Colon (tissue), 2 donors: Measurements from ENCODE around the gene PRAMEF11.
"Not testable (repeated sequence)": the region's sequence is repeated elsewhere in the genome, so short reads cannot be mapped to it uniquely, and the experiment has no call there.

Experiments
- FAIRE-seq: peaks from 2 replicates; lab custom pipeline; 2012; peaks lifted over from hg19 to GRCh38; lab: Jason Lieb, UNC
- donor health status: control.
- donor health status: control.

The PRAMEF11 gene

GRCh38 chr1:12831310-12831709 is at the start of gene PRAMEF11:
TSS of gene PRAMEF11 (minus strand) at chr1:12831410. CDS start at chr1:12828789, 2,621 bp downstream.
- not testable (repeated sequence) for FAIRE-seq

DNA sequence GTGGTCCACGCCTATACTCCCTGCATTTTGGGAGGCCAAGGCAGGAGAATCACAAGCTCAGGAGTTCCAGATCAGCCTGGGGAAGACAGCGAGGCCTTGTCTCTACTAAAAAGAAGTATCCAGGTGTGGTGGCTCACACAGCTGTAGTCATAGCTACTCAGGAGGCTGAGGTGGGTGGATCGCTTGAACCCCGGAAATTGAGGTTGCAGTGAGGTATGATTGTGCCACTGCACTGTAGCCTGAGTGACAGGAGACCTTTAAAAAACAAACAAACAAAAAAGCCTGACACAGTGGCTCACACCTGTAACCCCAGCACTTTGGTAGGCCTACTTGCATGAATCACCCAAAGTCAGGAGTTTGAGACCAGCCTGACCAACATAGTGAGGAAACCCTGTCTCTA is 47.2 kb upstream of the PRAMEF11 start:
- FAIRE-seq = not testable (repeated sequence)

- FAIRE-seq = not testable (repeated sequence)
Measured at GRCh38 chr1:12863131-12863880, 32.1 kb upstream of the PRAMEF11 start.

DNA sequence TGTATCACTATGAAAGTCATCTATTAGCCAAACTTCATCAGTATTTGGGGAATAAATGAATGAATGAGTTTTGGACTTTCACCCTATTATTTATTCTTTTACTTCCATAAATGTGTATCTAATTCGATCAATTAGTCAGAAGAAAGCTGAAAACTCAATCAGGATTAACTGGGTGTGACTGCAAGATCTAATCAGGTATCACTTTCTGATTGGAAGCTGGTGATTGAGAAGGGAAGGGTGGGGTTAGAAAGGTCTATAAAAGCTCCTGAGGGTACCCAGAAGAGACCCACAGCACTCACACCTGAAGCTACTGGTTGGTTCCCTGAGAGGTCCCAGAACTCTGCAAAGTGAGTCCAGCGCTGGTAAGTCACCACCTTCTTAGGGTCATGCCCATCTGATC is 25.6 kb upstream of the PRAMEF11 start, which contains the start of gene PRAMEF2:
PRAMEF2 (plus strand) TSS at position 301 of the 400 bp plus-strand sequence. CDS start 1,924 bp downstream, outside the sequence.
- not testable (repeated sequence) for FAIRE-seq

DNA sequence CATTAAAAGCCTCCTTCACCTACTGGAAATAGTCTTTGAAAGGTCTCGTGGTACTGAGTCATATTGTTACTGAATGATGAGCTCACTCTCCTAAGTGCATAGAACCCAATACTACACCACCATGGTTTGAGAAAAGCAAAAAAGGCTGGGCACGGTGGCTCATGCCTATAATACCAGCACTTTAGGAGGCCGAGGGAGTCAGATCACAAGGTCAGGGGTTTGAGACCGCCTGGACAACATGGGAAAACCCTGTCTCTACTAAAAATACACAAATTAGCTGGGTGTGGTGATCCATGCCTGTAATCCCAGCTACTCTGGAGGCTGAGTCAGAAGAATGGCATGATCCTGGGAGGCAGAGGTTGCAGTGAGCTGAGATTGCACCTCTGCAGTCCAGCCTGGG is 20.6 kb upstream of the PRAMEF11 start:
- no peak for FAIRE-seq

- not testable (repeated sequence) for FAIRE-seq
Measured at GRCh38 chr1:12848620-12849019, 17.4 kb upstream of the PRAMEF11 start, which contains the start of gene HNRNPCL1. TSS of gene HNRNPCL1 (minus strand) at chr1:12848720. CDS start at chr1:12848289, 431 bp downstream.

DNA sequence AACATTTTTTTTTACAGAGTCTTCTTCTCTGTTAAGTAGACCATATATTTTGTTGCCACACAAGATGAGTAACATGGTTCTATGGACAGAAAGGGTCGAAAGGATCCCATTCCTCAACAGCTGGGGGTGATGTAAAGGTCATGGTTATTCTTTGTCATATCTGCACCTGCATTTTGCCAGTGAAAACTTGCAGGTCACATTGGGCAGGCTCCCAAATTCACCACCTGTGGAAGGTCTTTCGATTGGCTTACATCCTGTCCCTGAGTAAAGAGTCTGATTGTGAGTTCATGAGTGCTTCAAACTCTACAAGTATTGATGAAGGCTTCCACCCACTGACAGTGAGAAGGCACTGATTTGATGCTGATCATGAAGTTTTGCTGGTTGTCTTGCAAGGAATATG is 2.0 kb upstream of the PRAMEF11 start:
- not testable (repeated sequence) for FAIRE-seq

- FAIRE-seq = not testable (repeated sequence)
Measured at GRCh38 chr1:12819061-12819460, 12.1 kb downstream of the PRAMEF11 start.

DNA sequence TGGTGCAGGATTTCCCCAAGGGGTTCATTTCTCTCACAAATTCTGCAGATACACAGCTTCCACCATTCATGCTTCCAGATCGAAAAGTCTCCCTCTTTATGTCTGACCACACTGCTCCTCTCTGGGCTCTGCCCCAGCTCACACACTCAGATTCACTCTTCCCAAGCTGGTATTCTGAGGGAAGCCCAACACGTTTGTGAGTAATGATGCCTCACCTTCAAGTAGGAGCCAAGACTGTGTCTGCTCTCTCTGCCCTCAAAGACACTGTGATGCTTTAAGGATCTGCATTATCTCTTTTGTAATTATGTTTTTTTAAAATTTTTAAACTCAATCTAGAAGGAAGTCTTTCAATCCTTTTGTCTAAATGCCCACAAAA is 19.8 kb downstream of the PRAMEF11 start:
- no peak for FAIRE-seq

GRCh38 chr1:12810691-12811408 is 20.4 kb downstream of the PRAMEF11 start:
- no peak for FAIRE-seq

- FAIRE-seq = no peak
Measured at GRCh38 chr1:12809933-12810332, 21.3 kb downstream of the PRAMEF11 start.

DNA sequence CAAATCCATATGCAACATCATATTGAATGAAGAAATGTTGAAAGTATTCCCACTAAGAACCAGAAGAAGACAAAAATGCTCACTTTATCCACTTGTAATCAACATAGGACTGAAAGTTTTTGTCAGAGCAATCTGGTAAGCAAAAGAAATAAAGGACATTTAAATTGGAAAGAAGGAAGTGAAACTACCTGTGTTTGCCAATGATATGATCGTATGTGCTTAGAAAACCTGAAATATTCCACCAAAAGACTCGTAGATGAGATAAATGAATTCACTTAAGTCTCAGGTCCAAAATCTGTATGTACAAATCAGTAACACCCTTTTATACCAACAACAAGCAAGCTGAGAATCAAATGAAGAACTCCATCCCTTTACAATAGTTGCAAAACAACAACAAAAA is 31.5 kb downstream of the PRAMEF11 start:
- FAIRE-seq = no peak

- no peak for FAIRE-seq
Measured at GRCh38 chr1:12798911-12799310, 32.3 kb downstream of the PRAMEF11 start.

DNA sequence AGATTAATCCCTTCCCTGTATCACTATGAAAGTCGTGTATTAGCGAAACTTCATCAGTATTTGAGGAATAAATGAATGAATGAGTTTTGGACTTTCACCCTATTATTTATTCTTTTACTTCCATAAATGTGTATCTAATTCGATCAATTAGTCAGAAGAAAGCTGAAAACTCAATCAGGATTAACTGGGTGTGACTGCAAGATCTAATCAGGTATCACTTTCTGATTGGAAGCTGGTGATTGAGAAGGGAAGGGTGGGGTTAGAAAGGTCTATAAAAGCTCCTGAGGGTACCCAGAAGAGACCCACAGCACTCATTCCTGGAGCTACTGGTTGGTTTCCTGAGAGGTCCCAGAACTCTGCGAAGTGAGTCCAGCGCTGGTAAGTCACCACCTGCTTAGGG is 40.1 kb downstream of the PRAMEF11 start, which contains the start of gene PRAMEF1:
PRAMEF1 (plus strand) TSS at position 301 of the 400 bp plus-strand sequence. CDS start 1,831 bp downstream, outside the sequence.
- FAIRE-seq = not testable (repeated sequence)

GRCh38 chr1:12784729-12785128 is 46.5 kb downstream of the PRAMEF11 start:
- not testable (repeated sequence) for FAIRE-seq

GRCh38 chr1:12783783-12784182 is 47.4 kb downstream of the PRAMEF11 start:
- FAIRE-seq = not testable (repeated sequence)

GRCh38 chr1:12781488-12781887 is 49.7 kb downstream of the PRAMEF11 start:
- not testable (repeated sequence) for FAIRE-seq

- FAIRE-seq = no peak
Measured at GRCh38 chr1:12778907-12779306, 52.3 kb downstream of the PRAMEF11 start.

GRCh38 chr1:12778061-12778460 is 53.1 kb downstream of the PRAMEF11 start:
- FAIRE-seq = no peak

GRCh38 chr1:12776801-12777557 is 54.2 kb downstream of the PRAMEF11 start:
- FAIRE-seq = no peak

- FAIRE-seq = no peak
Measured at GRCh38 chr1:12775443-12775842, 55.8 kb downstream of the PRAMEF11 start.

GRCh38 chr1:12774801-12775345 is 56.3 kb downstream of the PRAMEF11 start:
- no peak for FAIRE-seq
